Measurements from ENCODE around the gene SFI1.

The SFI1 gene

GRCh38 chr22:31628969-31629708, 132.8 kb downstream of the SFI1 start (continued):
- TF ChIP-seq ZNF157 (tag by site-specific recombination; IDR thresholded peaks at IDR 0.05) (peak; percentile 44; the same call in 1 of the 2 replicates), PRDM10 (tag by site-specific recombination; IDR thresholded peaks at IDR 0.05) (peak; percentile 77), ZNF10 (tag by site-specific recombination; IDR thresholded peaks at IDR 0.05) (no peak), ZBTB20 (tag by site-specific recombination; IDR thresholded peaks at IDR 0.05) (0 out of 2 replicates have a peak, but pooled peaks have one; percentile 12), ZNF18 (tag by site-specific recombination; IDR thresholded peaks at IDR 0.05) (peak; percentile 86), CTCF (tag by site-specific recombination; IDR thresholded peaks at IDR 0.05) (peak; percentile 84), ZNF501 (tag by site-specific recombination; IDR thresholded peaks at IDR 0.05) (no peak), ZFHX2 (tag by site-specific recombination; conservative IDR thresholded peaks at IDR 0.05) (peak; percentile 100), ZNF302 (tag by site-specific recombination; IDR thresholded peaks at IDR 0.05; ENCODE audit: low read depth) (no peak), ZSCAN4 (tag by site-specific recombination; IDR thresholded peaks at IDR 0.05) (peak; percentile 95), ZNF24 (tag by site-specific recombination; IDR thresholded peaks at IDR 0.05) (no peak), ZNF776 (tag by site-specific recombination; IDR thresholded peaks at IDR 0.05; ENCODE audit: borderline replicate concordance) (no peak), ZNF146 (tag by site-specific recombination; IDR thresholded peaks at IDR 0.05) (no peak), ZNF132 (tag by site-specific recombination; IDR thresholded peaks at IDR 0.05; ENCODE audit: borderline replicate concordance) (no peak), ZNF239 (tag by site-specific recombination; IDR thresholded peaks at IDR 0.05) (peak; percentile 20; the same call in 1 of the 2 replicates), YY2 (tag by site-specific recombination; IDR thresholded peaks at IDR 0.05) (0 out of 2 replicates have a peak, but pooled peaks have one; percentile 31), KLF8 (tag by site-specific recombination; IDR thresholded peaks at IDR 0.05) (peak; percentile 64; the same call in 1 of the 2 replicates), REST (tag by site-specific recombination; IDR thresholded peaks at IDR 0.05) (no peak), ZNF473 (tag by site-specific recombination; IDR thresholded peaks at IDR 0.05) (no peak), MYNN (tag by site-specific recombination; IDR thresholded peaks at IDR 0.05; ENCODE audit: borderline replicate concordance) (no peak), ZNF639 (tag by site-specific recombination; IDR thresholded peaks at IDR 0.05) (no peak), ZNF629 (tag by site-specific recombination; IDR thresholded peaks at IDR 0.05) (no peak), ZNF274 (IDR thresholded peaks at IDR 0.05; ENCODE audit: low read length) (no peak), ZNF274 (tag by site-specific recombination; IDR thresholded peaks at IDR 0.05; ENCODE audit: borderline replicate concordance) (no peak)
